Epidermal melanocyte (primary cell): ENCODE results near the gene HIP1.
"Not testable (repeated sequence)": the region's sequence is repeated elsewhere in the genome, so short reads cannot be mapped to it uniquely, and the experiment has no call there.

Source experiments
- DNase-seq: peaks from one replicate; pipeline ENCODE4 v3.0.0; 2011; ENCODE audit warnings: low spot score; ENCODE audit not compliant: insufficient read length

Gene HIP1

DNA sequence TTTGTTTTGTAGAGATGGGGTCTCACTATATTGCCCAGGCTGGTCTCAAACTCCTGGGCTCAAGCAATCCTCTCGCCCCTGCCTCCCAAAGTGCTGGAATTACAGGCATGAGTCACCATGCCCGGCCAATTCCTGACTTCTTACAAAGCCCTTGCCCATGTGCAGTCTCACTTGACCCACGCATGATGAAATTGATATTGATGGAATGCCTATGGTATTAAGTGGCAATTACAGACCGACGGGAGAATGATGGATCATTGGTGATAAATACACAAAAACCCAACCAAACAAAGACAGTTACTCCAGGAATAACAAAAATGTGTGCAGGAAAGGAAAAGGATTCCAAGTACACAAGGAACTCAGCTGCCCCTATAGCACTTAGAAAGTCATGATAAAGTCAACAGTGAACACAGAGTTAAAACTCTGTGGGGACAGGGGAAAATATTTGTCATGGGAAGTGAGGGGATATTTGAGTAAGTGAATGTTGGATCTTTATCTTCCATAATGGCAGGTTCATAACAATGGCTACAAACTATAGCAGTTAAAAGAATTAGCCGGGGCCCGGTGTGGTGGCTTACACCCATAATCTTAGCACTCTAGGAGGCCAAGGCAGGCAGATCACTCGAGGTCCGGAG is 21.6 kb downstream of the HIP1 start:
- no peak for DNase-seq

- no peak for DNase-seq
Measured at GRCh38 chr7:75715864-75716263, 22.9 kb downstream of the HIP1 start.

- no peak for DNase-seq
Measured at GRCh38 chr7:75712517-75713361, 26.0 kb downstream of the HIP1 start.

DNA sequence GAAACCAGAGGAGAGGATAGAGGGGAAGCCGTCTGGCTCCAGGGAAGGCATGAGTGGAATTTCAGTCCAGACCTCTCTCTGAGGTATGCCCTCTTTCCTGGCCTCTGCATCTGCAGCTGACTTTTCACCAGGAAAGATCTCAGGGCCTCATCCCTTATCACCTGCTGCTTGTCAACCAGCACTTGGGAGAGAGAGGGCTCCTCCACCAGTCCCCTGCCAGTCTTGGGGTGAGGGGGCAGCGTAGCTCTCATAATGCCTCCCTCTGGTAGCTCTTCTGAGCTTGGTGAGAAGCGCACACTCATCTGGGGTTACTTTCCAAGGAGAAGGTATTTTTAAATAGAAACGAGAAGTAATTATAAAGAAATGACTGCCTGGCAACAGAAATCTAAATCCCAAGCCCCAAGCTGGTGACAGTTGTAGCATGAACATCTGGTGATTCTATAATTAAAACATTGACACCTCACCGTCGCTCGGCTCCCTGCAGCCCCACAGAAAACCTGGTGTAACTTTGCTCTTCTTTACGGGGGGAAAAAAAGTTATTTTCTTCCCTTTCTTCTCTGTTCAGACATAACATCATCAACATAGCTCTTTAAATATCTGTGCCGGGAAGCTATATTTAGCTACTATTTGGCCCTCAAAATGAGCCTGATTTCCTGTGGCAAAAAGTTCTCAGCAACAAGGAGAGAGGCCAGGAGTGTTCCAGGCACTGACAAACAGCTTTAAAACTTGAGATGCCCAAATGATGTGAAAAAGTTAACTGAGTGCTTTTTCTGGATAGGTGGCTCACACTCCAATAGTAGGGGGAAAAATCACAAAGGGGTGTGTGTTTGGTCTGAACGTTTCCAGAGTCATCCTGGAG is 26.9 kb downstream of the HIP1 start:
- no peak for DNase-seq

DNA sequence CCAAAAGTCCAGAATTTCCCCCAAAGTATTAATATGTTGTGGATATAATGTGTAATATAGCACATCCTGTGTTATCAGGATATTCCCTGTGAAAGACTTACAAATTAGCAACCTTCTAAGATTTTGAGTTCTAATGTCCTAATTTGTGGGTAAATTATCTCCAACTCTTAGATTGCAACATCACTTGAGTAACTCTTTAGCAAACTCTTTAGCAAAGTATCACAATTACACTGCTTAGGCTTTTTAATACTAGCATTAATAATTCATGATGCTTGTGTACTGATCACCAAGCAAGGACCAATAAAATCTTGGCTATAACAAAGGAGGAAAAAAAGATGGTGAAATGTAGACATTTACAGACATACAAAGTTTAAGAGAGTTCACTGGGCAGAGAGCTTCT is 27.7 kb downstream of the HIP1 start:
- DNase-seq, result no peak

GRCh38 chr7:75704928-75705327 is 33.8 kb downstream of the HIP1 start:
- no peak for DNase-seq

GRCh38 chr7:75702515-75702914 is 36.2 kb downstream of the HIP1 start:
- DNase-seq, result no peak

DNA sequence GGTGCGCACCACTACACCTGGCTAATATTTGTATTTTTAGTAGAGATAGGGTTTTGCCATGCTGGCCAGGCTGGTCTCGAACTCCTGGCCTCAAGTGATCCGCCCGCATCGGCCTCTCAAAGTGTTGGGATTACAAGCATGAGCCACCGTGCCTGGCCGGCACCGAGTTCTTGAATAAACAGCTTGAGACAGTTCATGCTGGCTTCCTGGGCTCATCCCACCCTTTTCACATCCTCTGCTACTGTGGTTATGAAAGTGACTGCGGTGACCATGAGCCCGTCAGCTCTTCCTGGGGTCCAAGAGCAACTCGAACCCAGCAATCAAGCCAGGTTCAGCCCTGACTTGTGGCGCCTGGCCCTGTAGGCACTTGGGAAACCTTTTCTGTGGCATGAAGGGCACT is 38.7 kb downstream of the HIP1 start:
- no peak for DNase-seq

DNA sequence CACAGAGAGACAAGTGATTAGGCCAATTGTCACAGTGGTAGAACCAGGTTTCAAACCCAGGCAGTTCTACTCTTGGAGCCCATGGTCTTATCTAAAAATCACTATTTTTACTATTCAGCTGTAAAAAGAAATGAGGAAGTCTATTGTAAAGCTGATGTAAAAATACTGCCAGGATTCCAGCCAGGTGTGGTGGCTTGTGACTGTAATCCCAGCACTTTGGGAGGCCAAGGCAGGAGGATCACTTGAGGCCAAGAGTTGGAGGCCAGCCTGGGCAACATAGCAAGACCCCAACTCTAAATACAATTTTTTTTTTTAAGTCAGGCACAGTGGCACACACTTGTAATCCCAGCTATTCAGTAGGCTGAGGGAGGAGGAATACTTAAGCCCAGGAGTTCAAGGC is 40.4 kb downstream of the HIP1 start:
- DNase-seq, result no peak

DNA sequence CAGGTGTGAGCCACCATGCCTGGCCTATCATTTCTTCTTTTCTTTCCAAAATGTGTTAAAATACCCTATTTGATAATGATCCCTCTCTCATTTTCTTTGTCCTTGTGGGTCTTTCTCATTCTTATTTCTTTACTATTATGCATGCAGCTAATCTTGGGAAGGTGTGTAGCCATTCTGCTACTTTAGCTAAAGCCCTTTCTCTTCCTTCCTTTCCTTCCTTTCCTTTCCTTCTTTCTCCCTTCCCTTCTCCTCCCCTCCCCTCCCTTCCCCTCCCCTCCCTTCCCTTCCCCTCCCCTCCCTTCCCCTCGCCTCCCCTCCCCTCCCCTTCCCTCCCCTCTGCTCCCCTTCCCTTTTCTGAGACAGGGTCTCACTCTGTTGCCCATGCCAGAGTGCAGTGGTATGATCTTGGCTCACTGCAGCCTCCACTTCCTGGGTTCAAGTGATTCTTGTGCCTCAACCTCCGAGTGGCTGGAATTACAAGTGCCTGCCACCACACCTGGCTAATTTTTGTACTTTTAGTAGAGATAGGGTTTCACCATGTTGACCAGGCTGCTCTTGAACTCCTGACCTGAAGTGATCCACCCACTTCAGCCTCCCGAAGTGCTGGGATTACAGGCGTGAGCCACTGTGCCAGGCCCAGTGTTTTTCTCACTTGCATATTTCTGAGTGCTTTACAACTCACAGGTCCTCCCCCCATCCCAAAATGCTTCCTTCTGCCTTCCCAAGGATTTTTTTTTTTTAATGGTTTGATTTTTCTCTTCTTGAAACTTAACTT is 42.3 kb downstream of the HIP1 start:
- DNase-seq, result no peak

DNA sequence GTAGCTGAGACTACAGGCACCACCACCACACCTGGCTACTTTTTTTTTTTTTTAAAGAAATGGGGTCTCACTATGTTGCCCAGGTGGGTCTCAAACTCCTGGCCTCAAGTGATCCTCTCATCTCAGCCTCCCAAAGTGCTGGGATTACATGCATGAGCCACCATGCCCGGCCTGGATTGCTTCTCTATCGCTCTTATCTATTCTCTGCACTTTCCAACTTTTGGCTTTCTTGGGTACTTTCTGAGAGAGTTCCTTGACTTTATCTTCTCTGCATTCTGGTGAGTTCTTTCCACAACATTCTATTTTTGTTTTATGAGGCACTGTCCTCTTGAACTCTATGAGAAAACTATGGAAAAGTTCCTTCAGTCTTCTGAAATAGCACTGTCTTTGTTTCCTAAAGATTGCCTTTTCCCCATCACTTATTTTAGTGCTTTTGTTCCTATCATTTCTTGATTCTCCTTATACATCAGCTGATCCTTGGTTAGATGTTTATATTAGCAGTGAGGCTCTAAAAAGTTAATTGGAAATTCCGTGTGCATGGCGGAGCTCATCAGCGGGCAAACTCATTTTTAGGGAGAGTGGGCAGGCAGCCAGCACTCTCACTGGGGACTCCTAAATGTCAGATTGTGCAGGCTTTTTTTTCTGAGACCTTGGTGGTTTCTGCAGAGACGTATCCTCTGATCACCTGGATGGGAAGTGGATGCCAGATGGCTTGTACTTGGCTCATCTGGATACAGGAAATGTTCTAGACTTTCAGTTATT is 43.9 kb downstream of the HIP1 start:
- no peak for DNase-seq

DNA sequence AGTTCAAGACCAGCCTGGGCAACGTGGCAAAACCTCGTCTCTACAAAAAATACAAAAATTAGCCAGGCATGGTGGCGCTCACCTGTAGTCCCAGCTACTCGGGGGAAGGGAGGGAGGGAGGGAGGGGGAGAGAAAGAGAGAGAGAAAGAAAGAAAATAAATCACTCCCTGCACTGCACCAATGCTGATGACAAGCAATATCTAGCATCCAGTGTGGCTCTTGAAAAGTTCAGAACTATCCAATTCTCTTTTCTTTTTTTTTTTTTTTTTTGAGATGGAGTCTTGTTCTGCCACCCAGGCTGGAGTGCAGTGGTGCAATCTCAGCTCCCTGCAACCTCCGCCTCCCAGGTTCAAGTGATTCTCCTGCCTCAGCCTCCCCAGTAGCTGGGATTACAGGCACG is 45.1 kb downstream of the HIP1 start:
- not testable (repeated sequence) for DNase-seq

DNA sequence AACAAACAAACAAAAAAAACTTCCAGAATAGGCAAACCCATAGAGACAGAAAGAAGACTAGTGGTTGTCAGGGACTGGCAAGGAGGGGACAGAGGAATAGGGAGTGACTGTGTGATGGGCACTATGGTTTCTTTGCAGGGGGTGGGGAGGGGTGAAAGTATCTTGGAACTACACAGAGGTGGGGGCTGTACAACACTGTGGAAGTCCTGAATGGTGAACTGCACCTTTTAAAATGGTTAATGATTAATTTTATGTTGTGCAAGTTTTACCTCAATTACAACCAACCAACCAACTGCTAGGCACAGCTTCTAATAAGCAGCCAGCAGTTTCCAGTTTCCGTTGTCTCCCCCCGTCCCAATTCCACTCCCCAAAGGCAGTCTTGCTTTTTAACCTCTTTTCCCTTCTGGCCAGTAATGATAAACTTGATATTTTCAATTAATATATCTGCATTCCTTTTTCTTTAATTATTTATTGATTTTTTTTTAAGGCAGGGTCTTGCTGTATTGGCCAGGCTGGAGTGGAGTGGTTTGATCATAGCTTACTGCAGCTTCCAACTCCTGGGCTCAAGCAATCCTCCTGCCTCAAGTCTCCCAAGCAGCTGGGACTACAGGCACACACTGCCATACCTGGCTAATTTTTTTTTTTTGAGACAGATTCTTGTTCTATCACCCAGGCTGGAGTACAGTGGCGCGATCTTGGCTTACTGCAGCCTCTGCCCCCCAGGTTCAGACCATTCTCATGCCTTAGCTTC is 46.8 kb downstream of the HIP1 start:
- no peak for DNase-seq

DNA sequence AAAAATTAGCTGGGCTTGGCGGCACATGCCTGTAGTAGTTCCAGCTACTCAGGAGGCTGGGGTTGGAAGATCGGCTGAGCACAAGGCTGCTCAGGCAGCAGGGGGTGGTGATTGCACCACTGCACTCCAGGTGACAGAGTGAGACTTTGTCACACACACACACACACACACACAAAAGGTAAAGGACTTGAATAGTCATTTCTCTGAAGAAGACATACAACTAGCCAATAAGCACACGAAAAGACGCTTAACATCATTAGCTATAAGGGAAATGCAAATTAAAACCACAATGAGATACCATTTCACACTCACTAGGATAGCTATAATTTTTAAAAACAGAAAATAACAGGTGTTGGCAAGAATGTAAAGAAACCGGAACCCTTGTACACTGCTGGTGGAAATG is 48.6 kb downstream of the HIP1 start:
- no peak for DNase-seq

DNA sequence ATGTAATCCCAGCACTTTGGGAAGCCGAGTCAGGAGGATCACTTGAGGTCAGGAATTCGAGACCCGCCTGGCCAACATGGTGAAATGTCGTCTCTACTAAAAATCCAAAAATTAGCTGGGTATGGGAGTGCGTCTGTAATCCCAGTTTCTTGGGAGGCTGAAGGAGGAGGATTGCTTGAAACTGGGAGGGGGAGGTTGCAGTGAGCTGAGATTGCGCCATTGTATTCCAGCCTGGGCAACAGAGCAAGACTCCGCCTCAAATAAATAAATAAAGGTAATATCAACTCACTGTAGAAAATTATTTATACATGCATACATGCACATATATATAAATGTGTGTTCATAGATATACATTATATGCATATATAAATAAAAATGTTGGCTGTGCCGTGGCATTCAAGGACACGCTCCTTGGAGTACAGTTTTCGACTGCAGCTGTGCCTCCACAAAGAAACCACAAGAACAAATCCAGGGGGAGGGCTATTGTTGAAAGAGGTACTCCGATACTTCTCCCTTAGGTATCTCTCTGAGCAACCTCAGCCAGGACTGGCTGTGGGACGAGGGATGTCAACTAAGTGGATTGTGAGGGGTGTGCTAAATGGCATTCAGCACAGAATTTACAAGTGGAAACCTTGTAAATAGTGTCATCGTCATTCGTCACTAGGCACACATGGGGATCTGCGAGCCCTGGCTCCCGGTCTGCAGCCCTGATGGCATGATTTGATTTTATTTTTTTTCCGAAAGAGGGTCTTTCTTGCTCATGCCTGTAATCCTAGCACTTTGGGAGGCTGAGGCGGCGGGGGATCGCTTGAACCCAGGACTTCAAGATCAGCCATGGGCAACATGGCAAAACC is 49.3 kb downstream of the HIP1 start:
- DNase-seq, result no peak

- DNase-seq, result no peak
Measured at GRCh38 chr7:75688200-75689136, 50.3 kb downstream of the HIP1 start.

DNA sequence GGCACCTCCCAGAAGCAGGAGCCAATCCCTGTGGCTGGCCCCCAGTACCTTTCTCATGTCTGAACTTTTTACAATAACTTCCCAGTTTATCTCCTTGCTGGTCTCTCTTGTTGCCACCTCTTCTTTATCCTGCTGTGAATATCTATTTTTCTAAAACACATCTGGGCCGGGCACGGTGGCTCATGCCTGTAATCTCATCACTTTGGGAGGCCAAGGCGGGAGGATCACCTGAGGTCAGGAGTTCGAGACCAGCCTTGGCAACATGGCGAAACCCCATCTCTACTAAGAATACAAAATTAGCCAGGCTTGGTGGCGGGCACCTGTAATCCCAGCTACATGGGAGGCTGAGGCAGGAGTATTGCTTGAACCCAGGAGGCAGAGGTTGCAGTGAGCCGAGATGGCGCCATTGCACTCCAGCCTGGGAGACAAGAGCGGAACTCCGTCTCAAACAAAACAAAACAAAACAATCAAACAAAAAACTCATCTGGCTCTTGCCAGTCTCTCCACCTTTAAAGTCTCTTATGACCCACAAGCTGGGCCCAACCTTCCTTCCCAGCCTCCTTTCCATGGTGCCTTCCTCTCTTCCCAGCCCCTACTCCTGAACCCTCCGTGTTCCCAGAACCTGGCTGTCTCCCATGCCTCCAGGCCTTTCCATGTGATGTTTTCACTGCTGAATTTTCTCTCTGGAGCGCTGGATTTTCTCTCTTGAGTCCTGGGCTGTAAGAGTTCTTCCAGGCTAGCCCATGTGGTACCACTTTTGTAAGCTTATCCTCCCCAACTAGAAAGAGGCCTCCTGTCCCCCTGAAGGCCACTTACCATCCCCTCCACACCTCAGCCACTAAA is 51.3 kb downstream of the HIP1 start:
- no peak for DNase-seq
